ENCODE measurements around the gene ERG.

DNA sequence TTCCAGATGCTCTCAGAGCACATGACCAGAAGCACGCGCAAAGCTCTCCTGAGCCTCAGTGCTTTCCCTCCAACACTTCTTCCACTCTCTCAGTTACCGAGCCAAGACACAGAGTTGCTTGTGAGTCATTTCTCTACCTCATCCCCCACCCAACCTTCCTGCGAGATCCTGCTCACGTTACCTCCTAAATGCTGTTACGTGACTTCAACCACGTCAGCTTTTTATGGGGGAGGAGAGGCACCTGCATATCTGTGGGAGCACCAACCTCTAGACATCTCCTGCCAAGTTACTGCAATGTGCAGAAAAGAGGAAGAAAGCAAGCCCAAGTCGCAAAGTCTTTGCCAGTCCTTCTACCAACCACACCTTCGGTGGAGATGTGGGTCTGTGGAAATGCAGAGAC is 27.2 kb upstream of the ERG start:
- TF ChIP-seq, protein P1, sequence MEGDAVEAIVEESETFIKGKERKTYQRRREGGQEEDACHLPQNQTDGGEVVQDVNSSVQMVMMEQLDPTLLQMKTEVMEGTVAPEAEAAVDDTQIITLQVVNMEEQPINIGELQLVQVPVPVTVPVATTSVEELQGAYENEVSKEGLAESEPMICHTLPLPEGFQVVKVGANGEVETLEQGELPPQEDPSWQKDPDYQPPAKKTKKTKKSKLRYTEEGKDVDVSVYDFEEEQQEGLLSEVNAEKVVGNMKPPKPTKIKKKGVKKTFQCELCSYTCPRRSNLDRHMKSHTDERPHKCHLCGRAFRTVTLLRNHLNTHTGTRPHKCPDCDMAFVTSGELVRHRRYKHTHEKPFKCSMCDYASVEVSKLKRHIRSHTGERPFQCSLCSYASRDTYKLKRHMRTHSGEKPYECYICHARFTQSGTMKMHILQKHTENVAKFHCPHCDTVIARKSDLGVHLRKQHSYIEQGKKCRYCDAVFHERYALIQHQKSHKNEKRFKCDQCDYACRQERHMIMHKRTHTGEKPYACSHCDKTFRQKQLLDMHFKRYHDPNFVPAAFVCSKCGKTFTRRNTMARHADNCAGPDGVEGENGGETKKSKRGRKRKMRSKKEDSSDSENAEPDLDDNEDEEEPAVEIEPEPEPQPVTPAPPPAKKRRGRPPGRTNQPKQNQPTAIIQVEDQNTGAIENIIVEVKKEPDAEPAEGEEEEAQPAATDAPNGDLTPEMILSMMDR (IDR thresholded peaks at IDR 0.05) = no peak
- TF ChIP-seq POLR2A (IDR thresholded peaks at IDR 0.05) = no peak

All from Peyer's patch (tissue), 4 donors.